IMR-90 (cell line): ENCODE results near the gene MCTP2. TPM values are rescaled to one million over a fixed set of nuclear protein-coding genes. Genes with fewer than 3 reads are reported as not detected.

Experiments used
- ATAC-seq: fragments of 200-7000 bp; cut with Tn5 transposase; 2 replicates; pipeline ENCODE4 v1.9.1; 2020; ENCODE audit warnings: low read depth, mild to moderate bottlenecking, moderate library complexity
- BruUV-seq: library from RNA; stranded (reverse); fragments of 400-500 nt; replicated peaks from 2 replicates; lab custom pipeline; 2021; lab: Mats Ljungman, UMichigan
- CTCF ChIA-PET: fragments of 300-600 bp; formaldehyde crosslinking; extraction: SDS; loops from one replicate; lab custom pipeline; 2021; ENCODE audit warnings: antibody characterized with exemption; lab: Yijun Ruan, JAX
- POLR2A ChIA-PET: fragments of 300-600 bp; sonication (Branson Sonifier 250); formaldehyde crosslinking; loops from one replicate; lab custom pipeline; 2022; ENCODE audit warnings: antibody characterized with exemption; ENCODE audit not compliant: unreplicated experiment; lab: Charles Lee
- DNase-seq: peaks from one replicate; pipeline ENCODE4 v3.0.0; 2013
- H2AFZ ChIP-seq: replicated peaks from 2 replicates; pipeline ENCODE3; 2013; ENCODE audit warnings: low read length, mild to moderate bottlenecking; ENCODE audit not compliant: poor library complexity
- H2AK5ac ChIP-seq: 2 replicates; pipeline ENCODE4 v1.6.1; 2013; ENCODE audit warnings: low read depth, low read length, inconsistent platforms
- H2AK9ac ChIP-seq: replicated peaks from 2 replicates; pipeline ENCODE3; 2013; ENCODE audit warnings: mild to moderate bottlenecking, low read depth, low read length, moderate library complexity; ENCODE audit not compliant: poor library complexity
- H2BK120ac ChIP-seq: 2 replicates; pipeline ENCODE4 v1.6.1; 2013; ENCODE audit warnings: low read depth, low read length, inconsistent platforms
- H2BK15ac ChIP-seq: 3 replicates; pipeline ENCODE4 v1.6.1; 2013; ENCODE audit warnings: low read depth, low read length, inconsistent platforms
- H2BK20ac ChIP-seq: 2 replicates; pipeline ENCODE4 v1.6.1; 2013; ENCODE audit warnings: low read depth, mild to moderate bottlenecking, inconsistent platforms, low read length, moderate library complexity
- H2BK5ac ChIP-seq: 2 replicates; pipeline ENCODE4 v1.6.1; 2013; ENCODE audit warnings: mild to moderate bottlenecking, low read depth, low read length, inconsistent platforms; ENCODE audit not compliant: poor library complexity, severe bottlenecking
- H3K14ac ChIP-seq: replicated peaks from 2 replicates; pipeline ENCODE4 v1.6.1; 2013; ENCODE audit warnings: low read depth, low read length, inconsistent platforms
- H3K18ac ChIP-seq: 2 replicates; pipeline ENCODE4 v1.6.1; 2013; ENCODE audit warnings: low read depth, low read length, control low read depth
- H3K23ac ChIP-seq: 2 replicates; pipeline ENCODE4 v1.6.1; 2013; ENCODE audit warnings: low read depth, low read length, inconsistent platforms
- H3K27ac ChIP-seq: 2 replicates; pipeline ENCODE4 v1.5.1; 2013; ENCODE audit warnings: mild to moderate bottlenecking, control low read depth, low read length; ENCODE audit not compliant: insufficient read depth
- H3K27me3 ChIP-seq: 2 replicates; pipeline ENCODE4 v1.6.1; 2013; ENCODE audit warnings: low read length; ENCODE audit not compliant: control insufficient read depth, insufficient read depth
- H3K36me3 ChIP-seq: 2 replicates; pipeline ENCODE4 v1.6.1; 2013; ENCODE audit warnings: low read length, mixed read lengths; ENCODE audit not compliant: control insufficient read depth, insufficient read depth
- H3K4ac ChIP-seq: 2 replicates; pipeline ENCODE4 v1.6.1; 2013; ENCODE audit warnings: low read depth, low read length, inconsistent platforms
- H3K4me1 ChIP-seq: 2 replicates; pipeline ENCODE4 v1.6.1; 2013; ENCODE audit warnings: low read length, mixed read lengths; ENCODE audit not compliant: control insufficient read depth, insufficient read depth
- H3K4me2 ChIP-seq: 2 replicates; pipeline ENCODE4 v1.6.1; 2013; ENCODE audit warnings: low read depth, mild to moderate bottlenecking, control low read depth, low read length, moderate library complexity
- H3K4me3 ChIP-seq: 2 replicates; pipeline ENCODE4 v1.5.1; 2013; ENCODE audit warnings: low read depth, mild to moderate bottlenecking, control low read depth, low read length, moderate library complexity; ENCODE audit not compliant: insufficient read depth
- H3K56ac ChIP-seq: 2 replicates; pipeline ENCODE4 v1.6.1; 2013; ENCODE audit warnings: low read length, inconsistent platforms; ENCODE audit not compliant: insufficient read depth; ENCODE audit errors: extremely low read depth
- H3K79me1 ChIP-seq, 2 experiments: 2 replicates each; pipeline ENCODE4 v1.6.1; 2013; ENCODE audit warnings: low read length in 2 of 2, inconsistent platforms in 1 of 2, low read depth in 1 of 2
- H3K9ac ChIP-seq: 2 replicates; pipeline ENCODE4 v1.6.1; 2013; ENCODE audit warnings: low read depth, low read length, control low read depth
- H3K9me1 ChIP-seq: 2 replicates; pipeline ENCODE4 v1.6.1; 2013; ENCODE audit warnings: low read length, inconsistent platforms; ENCODE audit not compliant: insufficient read depth
- H3K9me3 ChIP-seq: 2 replicates; pipeline ENCODE4 v1.6.1; 2013; ENCODE audit warnings: low read length; ENCODE audit not compliant: control insufficient read depth, insufficient read depth
- H4K20me1 ChIP-seq: 2 replicates; pipeline ENCODE4 v1.6.1; 2013; ENCODE audit warnings: low read length, inconsistent platforms; ENCODE audit not compliant: insufficient read depth
- H4K5ac ChIP-seq: 2 replicates; pipeline ENCODE4 v1.6.1; 2013; ENCODE audit warnings: mild to moderate bottlenecking, low read depth, low read length, control low read depth
- H4K8ac ChIP-seq, 2 experiments: 2 replicates each; pipeline ENCODE4 v1.6.1; 2013; ENCODE audit warnings: low read depth in 2 of 2, low read length in 2 of 2, control low read depth in 1 of 2, inconsistent platforms in 1 of 2
- H4K91ac ChIP-seq: 2 replicates; pipeline ENCODE4 v1.6.1; 2013; ENCODE audit warnings: low read depth, low read length, inconsistent platforms; ENCODE audit not compliant: insufficient read depth
- CEBPB ChIP-seq: IDR thresholded peaks from 2 replicates; pipeline ENCODE4 v1.6.1; 2012; ENCODE audit warnings: low read depth, low read length, improper control_type of control experiment
- NFE2L2 ChIP-seq: fragments of 150-350 bp; IDR thresholded peaks from 2 replicates; pipeline ENCODE4 v1.6.1; 2016; ENCODE audit warnings: low read depth, mild to moderate bottlenecking, low read length
- WGBS, 2 experiments: methylation state at CpG; one replicate each; pipeline versions ENCODE4 v1.1.5 to v1.1.7; 2013; ENCODE audit warnings: missing lambda C conversion rate in 2 of 2; ENCODE audit not compliant: insufficient read length in 1 of 2; ENCODE audit errors: extremely low coverage in 2 of 2; 5-methylcytosine and 5-hydroxymethylcytosine counted together
- dilution Hi-C: fragments of 300-500 bp; cut with HindIII; formaldehyde crosslinking; loops from one replicate; pipeline ENCODE4 v1.14.3; 2018; ENCODE audit warnings: low sequenced_read_pairs; ENCODE audit not compliant: unreplicated experiment
- in situ Hi-C: fragments of 300-500 bp; cut with MboI; formaldehyde crosslinking; loops from 3 replicates; pipeline ENCODE4 v1.14.3; 2019; ENCODE audit warnings: low sequenced_read_pairs, inconsistent platforms, mixed read lengths
- intact Hi-C: fragments of 100-400 bp; cut with micrococcal nuclease; formaldehyde crosslinking; loops from 2 replicates; pipeline ENCODE4 v1.10.0; 2022
- polyA plus RNA-seq, 3 experiments: library from polyadenylated mRNA; depleted of rRNA; stranded (reverse); fragments of >200 nt; gene quantifications; 2 replicates each; pipeline ENCODE4 v1.2.3, GENCODE V29; 2012; ENCODE audit warnings: low replicate concordance in 1 of 3
- total RNA-seq: library from RNA; depleted of rRNA; stranded (reverse); fragments of >200 nt; gene quantifications from 2 replicates; pipeline ENCODE4 v1.2.3, GENCODE V29; 2012

Gene MCTP2
- total and polyA plus RNA-seq, 2 of the 4 experiments (the other 2 are of a cell fraction), result 5.1 to 9.9 TPM

DNA sequence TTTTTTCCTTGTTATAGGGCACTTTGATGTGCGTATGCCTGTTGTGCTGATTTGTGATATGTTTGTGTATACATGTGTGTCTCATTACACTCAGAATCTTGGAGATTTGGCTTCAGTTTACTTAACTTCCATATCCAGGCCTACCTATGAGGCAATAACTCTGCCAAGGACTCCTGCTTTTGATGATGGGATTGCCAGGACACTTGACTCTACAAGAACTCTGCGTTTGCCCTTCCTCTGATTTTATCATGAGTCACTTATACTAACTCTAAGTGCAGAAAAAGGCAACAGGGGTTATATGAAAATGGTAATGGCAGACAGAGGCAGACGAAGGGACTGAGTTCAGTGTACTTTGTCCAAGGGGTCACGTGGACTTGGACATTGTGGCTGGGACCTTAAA is 33.6 kb downstream of the MCTP2 start:
- Histone ChIP-seq H2AFZ (no peak overlapping the region), H3K56ac (no peak overlapping the region), H3K18ac (no peak overlapping the region; the same call in 1 of the 2 replicates), H2BK120ac (no peak overlapping the region), H3K27me3 (no peaks in the 10 kb centered on the region), H2BK5ac (peak overlapping the region; percentile 33), H3K4me3 (no peak overlapping the region), H3K79me1 (peaks cover 4 to 16% of the 10 kb centered on the region in 2 experiments; a peak in 1 of 4 replicates), H3K36me3 (peaks cover 1% of the 10 kb centered on the region; the same call in 1 of the 2 replicates), H3K9me3 (no peaks in the 10 kb centered on the region), H2BK20ac (peak overlapping the region; percentile 56; the same call in 1 of the 2 replicates), H4K20me1 (no peaks in the 10 kb centered on the region), H3K14ac (0 out of 2 replicates have a peak overlapping the region, but pooled peaks have one; percentile 1), H3K9ac (no peak overlapping the region), H3K9me1 (peaks cover 8% of the 10 kb centered on the region), H3K4me2 (peak overlapping the region; percentile 49; the same call in 1 of the 2 replicates), H3K23ac (no peak overlapping the region), H2AK9ac (no peak overlapping the region), H4K5ac (no peak overlapping the region), H2AK5ac (no peak overlapping the region), H4K91ac (no peak overlapping the region), H2BK15ac (no peak overlapping the region), H3K4ac (no peak overlapping the region), H3K4me1 (peaks cover 7% of the 10 kb centered on the region), H4K8ac (no peak overlapping the region), H3K27ac (no peak overlapping the region)
- ATAC-seq (peak; percentile 24), DNase-seq (peak; percentile 55)
- in situ Hi-C loops, result no loop called here
- dilution Hi-C loops, result no loop called here
- intact Hi-C loops, result no loop called here
- WGBS, 2 experiments, result no CpG with 5 or more reads among the region's 4 CpGs
- ChIA-PET POLR2A (no interaction called here), CTCF (no interaction called here)
- TF ChIP-seq CEBPB (peak; percentile 70), NFE2L2 (no peak)
- no TSS peak for BruUV-seq
